GM18951 (cell line): Measurements from ENCODE around the gene SULF2.

ENCODE experiments used
- POLR2A ChIP-seq: IDR thresholded peaks from 4 replicates; pipeline ENCODE4 v1.6.1; 2011; ENCODE audit warnings: mild to moderate bottlenecking; ENCODE audit not compliant: insufficient read length, insufficient read depth; ENCODE audit errors: extremely low read depth
- in situ Hi-C: fragments of 300-500 bp; cut with MboI; formaldehyde crosslinking; loops from one replicate; pipeline ENCODE4 v1.12.0; 2022; ENCODE audit warnings: low sequenced_read_pairs, mixed read lengths, inconsistent platforms; ENCODE audit not compliant: unreplicated experiment

Gene SULF2

DNA sequence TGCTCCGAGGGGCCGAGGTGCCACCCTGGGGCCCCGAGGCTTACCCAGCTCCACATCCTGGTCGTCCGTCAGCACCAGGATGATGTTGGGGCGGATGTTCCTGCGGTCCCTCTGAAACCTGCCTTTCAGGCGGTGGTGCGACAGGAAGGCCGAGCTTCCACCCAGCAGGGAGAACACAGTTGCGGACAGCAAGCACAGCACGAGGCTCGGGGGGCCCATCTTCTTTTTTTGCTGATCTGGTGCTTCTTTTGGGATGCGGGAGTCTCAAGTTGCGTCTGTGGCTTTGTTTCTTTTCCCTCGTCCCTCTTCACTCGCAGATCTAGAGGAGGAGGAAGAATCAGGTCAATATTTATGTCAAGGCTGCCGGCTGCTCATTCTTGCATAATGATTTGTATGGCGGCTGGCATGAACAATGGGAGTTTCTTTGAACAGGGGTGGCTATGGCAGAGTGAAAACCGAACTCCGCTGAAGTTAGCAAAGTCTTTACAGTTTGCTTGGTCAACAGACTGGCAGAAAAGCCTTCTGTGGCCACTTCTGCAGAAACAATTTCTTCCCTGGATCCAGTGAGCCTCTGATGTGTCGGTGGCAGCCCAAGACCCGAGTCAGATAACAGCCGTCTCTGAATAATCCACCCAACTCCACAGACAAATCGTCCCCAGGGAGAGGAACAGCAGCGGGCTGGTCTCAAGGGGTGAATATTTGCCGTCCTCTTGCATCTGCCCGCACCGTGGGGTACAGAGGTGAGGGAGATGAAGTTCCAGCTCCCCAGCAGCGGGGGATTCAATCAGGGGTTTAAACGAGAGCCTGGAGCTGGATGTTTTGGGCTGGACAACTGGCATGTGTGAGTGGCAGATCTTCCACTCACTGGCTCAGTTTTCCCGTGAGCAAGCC lies 27.9 kb downstream of the SULF2 start:
- in situ Hi-C loops: no loop called here
- TF ChIP-seq POLR2A: no peak

DNA sequence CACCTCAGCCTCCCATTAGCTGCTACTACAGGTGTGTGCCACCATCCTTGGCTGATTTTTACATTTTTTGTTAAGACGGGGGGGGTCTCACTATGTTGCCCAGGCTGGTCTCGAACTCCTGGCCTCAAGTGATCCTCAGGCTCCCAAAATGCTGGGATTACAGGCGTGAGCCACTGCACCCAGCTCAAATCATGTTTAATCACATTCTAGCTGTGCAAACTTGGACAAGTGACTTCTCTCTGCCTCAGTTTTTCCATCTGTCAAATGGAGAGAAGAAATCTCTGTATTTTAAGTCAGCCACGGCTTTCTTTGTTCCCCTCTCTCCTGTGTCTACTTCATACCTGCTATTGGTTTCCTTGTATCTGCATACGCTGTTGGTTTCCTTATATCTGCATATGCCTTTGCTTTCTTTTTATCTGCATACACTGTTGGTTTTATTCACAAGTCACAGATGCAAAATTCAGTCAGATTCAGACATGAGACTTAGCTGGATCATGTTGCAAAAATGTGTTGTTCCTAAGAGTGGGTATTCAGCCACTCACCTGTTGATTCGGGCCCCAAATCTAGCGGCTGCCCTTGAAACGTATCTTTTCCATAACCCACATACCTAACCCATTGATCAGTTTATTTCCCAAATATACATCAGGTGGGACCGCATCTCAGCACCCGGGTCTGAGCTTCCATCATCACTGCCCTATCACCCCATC lies 30.2 kb downstream of the SULF2 start:
- no peak for TF ChIP-seq POLR2A

DNA sequence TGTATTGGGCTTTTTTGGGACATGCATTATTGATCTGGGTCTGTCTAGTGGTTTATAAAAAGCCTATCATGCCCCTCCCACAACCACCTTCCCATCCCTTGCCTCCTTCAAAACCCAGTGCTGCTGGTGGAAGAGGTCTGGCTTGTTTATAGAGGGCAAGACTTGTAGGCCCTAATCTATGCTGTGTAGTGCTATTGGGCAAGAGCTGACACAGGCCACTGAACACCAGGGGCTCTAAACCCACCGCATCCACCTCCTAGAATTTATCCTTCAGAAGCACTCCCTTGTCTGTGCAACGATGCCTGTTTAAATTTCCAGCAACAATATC lies 30.9 kb downstream of the SULF2 start:
- TF ChIP-seq POLR2A: no peak
- in situ Hi-C loops: no loop called here

More for the DNA sequence above, 30.2 kb downstream of the SULF2 start:
- in situ Hi-C loops: no loop called here

DNA sequence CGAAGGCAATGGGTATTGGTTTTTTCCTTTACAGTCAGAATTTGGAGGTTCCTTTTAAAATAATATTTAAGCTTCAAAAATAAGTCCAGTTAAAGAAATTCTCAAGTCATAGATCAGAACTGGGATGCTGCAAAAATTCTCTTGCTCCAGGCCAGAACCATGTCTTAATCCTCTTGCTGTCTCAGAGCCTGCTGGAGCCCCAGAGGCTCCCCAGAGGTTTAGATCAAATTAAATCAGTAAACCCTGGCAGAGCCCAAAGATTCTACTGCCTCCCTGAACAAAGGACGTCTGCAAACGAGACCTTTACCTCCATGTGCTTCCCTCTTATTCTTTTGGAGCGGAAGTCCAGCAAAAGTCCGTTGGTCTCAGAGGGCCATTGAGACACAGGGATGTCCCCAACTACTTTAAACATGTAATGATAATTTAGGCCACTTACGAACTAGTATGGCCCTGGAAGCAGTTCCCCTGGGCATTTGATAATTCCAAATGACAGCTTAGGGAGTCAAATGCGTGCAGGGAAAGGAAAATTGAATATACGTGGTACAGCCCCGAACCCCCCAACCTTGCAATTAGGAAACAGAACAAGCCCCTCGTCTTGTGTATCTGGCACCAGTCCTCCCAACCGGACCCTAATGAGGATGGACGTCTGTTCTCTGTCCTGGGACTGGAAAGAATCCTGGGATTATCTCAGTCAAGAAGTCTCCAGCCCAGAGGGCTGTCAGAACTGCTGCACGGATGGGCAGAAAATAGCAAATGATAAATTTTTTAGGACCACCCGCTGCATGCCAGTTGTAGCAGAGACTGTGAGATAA lies 31.5 kb downstream of the SULF2 start:
- TF ChIP-seq POLR2A: no peak
- in situ Hi-C loops: no loop called here

DNA sequence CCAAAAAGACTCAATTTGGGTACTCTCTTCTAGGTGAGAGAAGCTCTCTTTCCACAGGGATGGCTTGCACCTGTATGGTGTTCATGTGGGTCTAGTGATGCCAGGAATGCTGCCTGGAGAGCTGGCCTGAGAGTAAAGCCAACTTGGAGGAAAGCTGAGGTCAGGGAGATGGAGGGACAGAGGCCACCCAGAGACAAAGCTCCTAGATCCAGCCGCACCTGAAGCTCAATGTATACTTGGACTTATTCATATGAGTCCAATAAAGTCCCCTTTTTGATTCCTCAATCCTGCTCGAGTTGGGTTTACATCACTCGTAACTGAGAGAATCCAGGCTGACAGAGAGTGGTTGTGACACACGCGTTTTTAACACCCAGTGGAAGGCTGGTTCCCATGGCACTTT lies 33.8 kb downstream of the SULF2 start:
- in situ Hi-C loops: no loop called here
- no peak for TF ChIP-seq POLR2A

DNA sequence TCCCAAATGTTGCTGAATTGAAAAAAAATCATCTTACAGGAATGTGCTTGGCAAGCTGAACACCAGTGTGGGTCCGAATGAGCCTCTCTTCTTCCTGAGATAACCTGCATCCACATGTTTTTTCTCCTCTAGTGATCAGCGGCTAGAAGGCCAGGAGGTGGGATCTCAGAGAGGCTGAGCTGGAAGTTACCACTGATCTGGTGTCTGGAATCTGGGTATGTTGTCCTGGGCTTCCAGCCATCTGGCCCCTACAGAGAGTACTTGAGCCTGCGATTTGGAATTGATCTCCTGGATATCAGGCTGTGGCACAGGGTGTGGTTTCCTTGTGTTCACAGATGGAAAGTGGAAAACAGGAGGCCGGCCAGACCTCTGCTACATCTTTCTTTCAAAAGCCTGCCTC lies 35.9 kb downstream of the SULF2 start:
- in situ Hi-C loops: no loop called here
- no peak for TF ChIP-seq POLR2A

DNA sequence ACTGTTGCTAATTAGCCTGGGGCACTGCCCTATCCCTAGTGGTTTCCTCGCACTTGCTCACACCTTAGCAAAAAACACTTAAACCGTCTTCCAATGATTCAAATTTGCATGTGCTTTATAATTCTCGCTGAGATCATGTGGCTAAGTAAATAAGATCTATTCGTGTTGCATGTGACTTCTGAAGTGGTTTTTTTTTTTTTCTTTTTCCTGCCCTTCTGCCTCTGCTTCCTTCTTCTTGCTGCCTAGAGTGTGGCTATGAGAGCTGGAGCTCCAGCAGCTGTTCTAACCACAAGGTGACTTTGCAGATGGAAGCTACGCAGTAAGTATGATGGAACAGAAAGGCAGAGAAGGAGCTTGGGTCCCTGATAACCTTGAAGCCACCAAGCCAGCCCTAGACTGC lies 36.5 kb downstream of the SULF2 start:
- TF ChIP-seq POLR2A: no peak
- in situ Hi-C loops: no loop called here

DNA sequence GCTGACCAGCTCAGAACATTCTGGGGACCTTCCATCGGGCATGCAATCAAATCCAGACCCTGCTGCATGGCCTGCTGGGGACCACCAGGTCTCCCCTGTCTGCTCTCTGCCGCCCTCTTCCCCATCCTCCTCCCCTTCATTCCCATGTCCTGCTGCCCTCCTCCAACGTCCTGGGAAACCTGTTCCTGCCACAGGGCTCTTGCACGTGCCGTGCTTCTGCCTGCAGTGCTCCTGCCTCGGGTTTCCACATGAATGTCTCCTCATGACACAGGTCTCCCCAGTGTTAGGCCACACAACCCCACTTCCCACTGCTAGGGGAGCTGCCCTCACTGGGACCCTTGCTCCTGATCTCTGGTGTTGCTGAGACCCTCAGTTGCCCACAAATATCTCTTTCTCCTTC lies 37.2 kb downstream of the SULF2 start:
- in situ Hi-C loops: no loop called here
- TF ChIP-seq POLR2A: no peak

DNA sequence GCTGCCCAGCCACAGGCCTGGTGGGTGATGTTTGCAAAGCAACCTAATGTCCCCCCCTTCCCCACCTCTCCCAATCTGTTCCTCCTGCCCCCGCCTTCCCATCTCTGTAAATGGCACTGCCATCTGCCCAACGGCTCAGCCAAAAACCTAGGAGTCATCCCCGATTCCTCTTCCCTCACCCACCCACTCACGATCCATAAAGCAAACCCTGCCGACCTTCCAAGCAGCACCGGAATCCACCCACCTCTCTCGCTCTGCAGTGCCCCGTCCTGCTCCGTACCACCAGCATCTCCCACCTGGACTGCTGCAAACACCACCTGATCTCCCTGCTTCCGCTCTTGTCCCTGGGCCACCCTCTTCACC lies 37.6 kb downstream of the SULF2 start:
- in situ Hi-C loops: no loop called here
- TF ChIP-seq POLR2A: no peak

DNA sequence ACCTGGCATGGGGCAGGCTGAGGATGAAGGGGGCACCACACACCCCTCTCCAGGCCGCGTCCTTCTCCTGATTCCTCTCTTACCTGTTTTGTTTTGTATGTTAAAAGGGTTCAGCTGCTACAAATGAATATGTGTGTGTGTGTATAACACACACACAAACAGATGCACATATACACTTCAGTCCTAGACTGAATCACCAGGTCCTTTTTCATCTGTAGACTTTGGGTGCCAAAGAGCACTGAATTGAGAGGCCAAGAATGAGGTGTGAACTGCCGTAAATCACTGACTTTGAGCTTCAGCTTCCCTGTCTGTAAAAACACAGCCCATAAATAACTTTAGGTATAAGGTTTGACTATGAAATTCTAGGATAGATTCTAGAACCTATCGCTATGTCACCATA lies 40.5 kb downstream of the SULF2 start:
- in situ Hi-C loops: no loop called here
- TF ChIP-seq POLR2A: no peak

DNA sequence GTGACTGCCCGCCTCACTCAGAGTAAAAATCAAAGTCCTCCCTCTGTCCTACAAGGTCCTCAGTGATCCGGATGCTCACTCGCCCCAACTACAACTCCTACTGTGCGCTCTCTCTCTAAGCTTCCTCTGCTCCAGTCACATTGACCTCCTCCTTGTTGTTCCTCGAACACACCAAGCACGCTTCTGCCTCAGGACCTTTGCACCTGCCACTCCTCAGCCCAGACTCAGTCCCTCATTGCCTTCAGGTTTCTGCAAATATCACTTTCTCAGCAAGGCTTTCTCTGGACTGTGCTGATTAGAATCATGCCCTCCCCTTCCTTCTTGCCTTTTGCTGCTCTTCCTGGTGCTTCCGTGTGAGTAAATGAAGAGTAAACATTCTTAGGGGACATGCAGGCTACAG lies 41.6 kb downstream of the SULF2 start:
- in situ Hi-C loops: no loop called here
- TF ChIP-seq POLR2A: no peak

DNA sequence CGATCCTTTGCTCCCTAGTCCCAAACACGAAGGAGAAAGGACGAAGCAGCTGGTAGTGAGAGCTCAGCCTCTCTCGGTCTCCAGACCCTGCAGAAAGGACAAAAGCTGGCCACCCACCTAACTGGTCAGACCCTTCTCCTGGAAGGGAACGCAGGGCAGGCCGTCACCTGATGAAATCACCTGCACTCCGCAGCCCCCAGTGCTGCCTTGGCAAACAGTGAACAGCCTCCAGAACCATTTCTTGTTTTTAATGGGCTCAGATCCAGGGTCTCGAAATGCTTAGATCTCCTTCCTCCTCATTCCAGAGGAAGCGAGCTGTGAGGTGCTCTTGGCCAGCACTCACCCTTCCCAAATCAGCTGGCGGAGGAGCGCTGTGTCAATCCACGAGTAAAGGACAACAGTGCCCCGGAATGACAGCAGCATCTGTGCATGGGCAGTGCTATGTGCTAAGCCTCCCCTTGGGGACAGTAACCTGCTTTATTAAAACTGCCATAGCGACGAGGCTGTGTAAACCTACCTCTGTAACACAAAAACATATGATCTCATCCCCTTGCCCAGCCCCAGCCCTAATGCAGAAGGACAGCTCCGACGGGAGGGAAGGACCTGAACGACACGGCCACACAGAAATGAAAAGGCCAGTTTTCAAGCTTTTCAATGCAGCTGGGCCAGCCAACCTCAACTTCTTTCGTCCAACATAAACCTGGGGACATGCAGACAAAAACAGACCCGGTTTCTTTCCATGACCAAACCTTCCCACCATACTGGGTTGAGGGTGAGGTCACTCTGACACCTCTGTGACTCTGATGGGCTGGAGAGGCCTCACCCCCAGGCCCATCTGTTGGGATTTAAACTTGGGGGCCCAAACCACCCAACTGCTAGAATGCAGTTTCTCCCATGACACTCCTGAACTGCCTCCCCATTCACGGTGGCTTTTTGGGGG lies 43.3 kb downstream of the SULF2 start:
- no peak for TF ChIP-seq POLR2A
- in situ Hi-C loops: no loop called here

DNA sequence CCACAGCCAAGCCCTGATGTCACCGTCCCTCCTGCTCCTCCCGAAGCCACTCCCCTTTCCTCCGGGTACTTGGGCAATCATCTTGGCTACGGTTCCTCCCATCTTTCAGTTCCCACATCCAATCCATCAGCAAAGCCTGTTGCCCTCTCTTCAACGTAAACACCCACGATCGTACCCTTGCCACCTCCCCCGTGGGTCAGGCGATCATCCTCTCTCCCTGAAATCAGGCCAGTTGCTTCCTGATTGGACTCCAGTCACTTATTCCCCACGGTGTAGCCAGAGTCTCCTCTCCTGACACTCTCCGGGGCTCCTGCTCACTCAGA lies 44.5 kb downstream of the SULF2 start:
- in situ Hi-C loops: no loop called here
- TF ChIP-seq POLR2A: no peak
